Measurements from ENCODE around the gene PCDHGC3.

Gene PCDHGC3

GRCh38 chr5:141441571-141442170 lies 34.1 kb upstream of the PCDHGC3 start:
- Histone ChIP-seq H3K4me1 (ENCODE audit: insufficient read depth, low read length) (no peaks in the 10 kb centered on the region), H3K27me3 (ENCODE audit: insufficient read depth, low read length) (no peaks in the 10 kb centered on the region), H3K36me3 (ENCODE audit: insufficient read depth, low read length) (no peaks in the 10 kb centered on the region), H3K9ac (ENCODE audit: low read depth, low read length) (no peak overlapping the region; the same call in 1 of the 2 replicates), H3K9me3 (ENCODE audit: insufficient read depth, low read depth, low read length) (no peaks in the 10 kb centered on the region), H3K4me3 (ENCODE audit: low read length) (no peak overlapping the region), H3K27ac (ENCODE audit: low read depth, low read length) (no peak overlapping the region)
- 97% methylated on average over 50 of the region's 50 CpGs for WGBS

- H3K9me3 ChIP-seq (ENCODE audit: insufficient read depth, low read depth, low read length): no peaks in the 10 kb centered on the region
- H3K9ac ChIP-seq (ENCODE audit: low read depth, low read length): no peak overlapping the region
- no peaks in the 10 kb centered on the region for H3K36me3 ChIP-seq (ENCODE audit: insufficient read depth, low read length)
- H3K27me3 ChIP-seq (ENCODE audit: insufficient read depth, low read length): no peaks in the 10 kb centered on the region
- no peak overlapping the region for H3K27ac ChIP-seq (ENCODE audit: low read depth, low read length)
- no peak overlapping the region for H3K4me3 ChIP-seq (ENCODE audit: low read length)
- WGBS: 91% methylated on average over 3 of the region's 3 CpGs
- no peaks in the 10 kb centered on the region for H3K4me1 ChIP-seq (ENCODE audit: insufficient read depth, low read length)
Observed at GRCh38 chr5:141465351-141465750, 10.4 kb upstream of the PCDHGC3 start.

DNA sequence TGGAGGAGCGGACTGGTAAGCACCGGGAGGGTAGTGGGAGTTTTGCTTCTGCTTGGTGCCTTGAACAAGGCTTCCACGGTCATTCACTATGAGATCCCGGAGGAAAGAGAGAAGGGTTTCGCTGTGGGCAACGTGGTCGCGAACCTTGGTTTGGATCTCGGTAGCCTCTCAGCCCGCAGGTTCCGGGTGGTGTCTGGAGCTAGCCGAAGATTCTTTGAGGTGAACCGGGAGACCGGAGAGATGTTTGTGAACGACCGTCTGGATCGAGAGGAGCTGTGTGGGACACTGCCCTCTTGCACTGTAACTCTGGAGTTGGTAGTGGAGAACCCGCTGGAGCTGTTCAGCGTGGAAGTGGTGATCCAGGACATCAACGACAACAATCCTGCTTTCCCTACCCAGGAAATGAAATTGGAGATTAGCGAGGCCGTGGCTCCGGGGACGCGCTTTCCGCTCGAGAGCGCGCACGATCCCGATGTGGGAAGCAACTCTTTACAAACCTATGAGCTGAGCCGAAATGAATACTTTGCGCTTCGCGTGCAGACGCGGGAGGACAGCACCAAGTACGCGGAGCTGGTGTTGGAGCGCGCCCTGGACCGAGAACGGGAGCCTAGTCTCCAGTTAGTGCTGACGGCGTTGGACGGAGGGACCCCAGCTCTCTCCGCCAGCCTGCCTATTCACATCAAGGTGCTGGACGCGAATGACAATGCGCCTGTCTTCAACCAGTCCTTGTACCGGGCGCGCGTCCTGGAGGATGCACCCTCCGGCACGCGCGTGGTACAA lies 556 bp downstream of the PCDHGC3 start:
- Histone ChIP-seq H3K27ac (ENCODE audit: low read depth, low read length) (no peak overlapping the region), H3K4me3 (ENCODE audit: low read length) (peak overlapping the region; percentile 66), H3K4me1 (ENCODE audit: insufficient read depth, low read length) (peaks cover 8% of the 10 kb centered on the region; the same call in 1 of the 2 replicates), H3K9me3 (ENCODE audit: insufficient read depth, low read depth, low read length) (no peaks in the 10 kb centered on the region), H3K27me3 (ENCODE audit: insufficient read depth, low read length) (peaks cover 19% of the 10 kb centered on the region), H3K9ac (ENCODE audit: low read depth, low read length) (peak overlapping the region; percentile 32; the same call in 1 of the 2 replicates), H3K36me3 (ENCODE audit: insufficient read depth, low read length) (no peaks in the 10 kb centered on the region)
- WGBS: 10% methylated on average over 58 of the region's 58 CpGs

DNA sequence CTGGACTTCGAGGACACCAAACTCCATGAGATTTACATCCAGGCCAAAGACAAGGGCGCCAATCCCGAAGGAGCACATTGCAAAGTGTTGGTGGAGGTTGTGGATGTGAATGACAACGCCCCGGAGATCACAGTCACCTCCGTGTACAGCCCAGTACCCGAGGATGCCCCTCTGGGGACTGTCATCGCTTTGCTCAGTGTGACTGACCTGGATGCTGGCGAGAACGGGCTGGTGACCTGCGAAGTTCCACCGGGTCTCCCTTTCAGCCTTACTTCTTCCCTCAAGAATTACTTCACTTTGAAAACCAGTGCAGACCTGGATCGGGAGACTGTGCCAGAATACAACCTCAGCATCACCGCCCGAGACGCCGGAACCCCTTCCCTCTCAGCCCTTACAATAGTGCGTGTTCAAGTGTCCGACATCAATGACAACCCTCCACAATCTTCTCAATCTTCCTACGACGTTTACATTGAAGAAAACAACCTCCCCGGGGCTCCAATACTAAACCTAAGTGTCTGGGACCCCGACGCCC lies 1.3 kb downstream of the PCDHGC3 start:
- WGBS: 91% methylated on average over 24 of the region's 24 CpGs
- H3K4me3 ChIP-seq (ENCODE audit: low read length): peak overlapping the region; percentile 66
- H3K27me3 ChIP-seq (ENCODE audit: insufficient read depth, low read length): peaks cover 19% of the 10 kb centered on the region
- H3K27ac ChIP-seq (ENCODE audit: low read depth, low read length): no peak overlapping the region
- no peak overlapping the region for H3K9ac ChIP-seq (ENCODE audit: low read depth, low read length)
- peaks cover 8% of the 10 kb centered on the region; the same call in 1 of the 2 replicates for H3K4me1 ChIP-seq (ENCODE audit: insufficient read depth, low read length)
- no peaks in the 10 kb centered on the region for H3K9me3 ChIP-seq (ENCODE audit: insufficient read depth, low read depth, low read length)
- no peaks in the 10 kb centered on the region for H3K36me3 ChIP-seq (ENCODE audit: insufficient read depth, low read length)

- Histone ChIP-seq H3K4me1 (ENCODE audit: insufficient read depth, low read length) (peaks cover 8% of the 10 kb centered on the region; the same call in 1 of the 2 replicates), H3K36me3 (ENCODE audit: insufficient read depth, low read length) (no peaks in the 10 kb centered on the region), H3K27ac (ENCODE audit: low read depth, low read length) (no peak overlapping the region), H3K4me3 (ENCODE audit: low read length) (no peak overlapping the region; the same call in 1 of the 2 replicates), H3K9me3 (ENCODE audit: insufficient read depth, low read depth, low read length) (no peaks in the 10 kb centered on the region), H3K27me3 (ENCODE audit: insufficient read depth, low read length) (peaks cover 19% of the 10 kb centered on the region), H3K9ac (ENCODE audit: low read depth, low read length) (no peak overlapping the region)
- WGBS: 94% methylated on average over 13 of the region's 13 CpGs
Observed at GRCh38 chr5:141477815-141478214, 2.0 kb downstream of the PCDHGC3 start.

- Histone ChIP-seq H3K9ac (ENCODE audit: low read depth, low read length) (no peak overlapping the region), H3K9me3 (ENCODE audit: insufficient read depth, low read depth, low read length) (no peaks in the 10 kb centered on the region), H3K36me3 (ENCODE audit: insufficient read depth, low read length) (no peaks in the 10 kb centered on the region), H3K27me3 (ENCODE audit: insufficient read depth, low read length) (peaks cover 19% of the 10 kb centered on the region), H3K27ac (ENCODE audit: low read depth, low read length) (no peak overlapping the region), H3K4me1 (ENCODE audit: insufficient read depth, low read length) (peaks cover 12% of the 10 kb centered on the region), H3K4me3 (ENCODE audit: low read length) (no peak overlapping the region; the same call in 1 of the 2 replicates)
- 93% methylated on average over 20 of the region's 20 CpGs for WGBS
Observed at GRCh38 chr5:141478321-141478945, 2.7 kb downstream of the PCDHGC3 start.

GRCh38 chr5:141479776-141480175 lies 4.0 kb downstream of the PCDHGC3 start:
- peaks cover 19% of the 10 kb centered on the region for H3K27me3 ChIP-seq (ENCODE audit: insufficient read depth, low read length)

GRCh38 chr5:141483902-141484301 lies 8.1 kb downstream of the PCDHGC3 start:
- H3K27me3 ChIP-seq (ENCODE audit: insufficient read depth, low read length): peaks cover 19% of the 10 kb centered on the region
- H3K9ac ChIP-seq (ENCODE audit: low read depth, low read length): peak overlapping the region; percentile 21; the same call in 1 of the 2 replicates
- 6% methylated on average over 3 of the region's 3 CpGs for WGBS
- H3K27ac ChIP-seq (ENCODE audit: low read depth, low read length): peak overlapping the region; percentile 3; the same call in 1 of the 2 replicates
- peak overlapping the region; percentile 78 for H3K4me3 ChIP-seq (ENCODE audit: low read length)
- no peaks in the 10 kb centered on the region for H3K9me3 ChIP-seq (ENCODE audit: insufficient read depth, low read depth, low read length)
- H3K36me3 ChIP-seq (ENCODE audit: insufficient read depth, low read length): no peaks in the 10 kb centered on the region; the same call in 1 of the 2 replicates
- peaks cover 14% of the 10 kb centered on the region for H3K4me1 ChIP-seq (ENCODE audit: insufficient read depth, low read length)

More at GRCh38 chr5:141479776-141480175, 4.0 kb downstream of the PCDHGC3 start:
- H3K4me1 ChIP-seq (ENCODE audit: insufficient read depth, low read length): peaks cover 22% of the 10 kb centered on the region
- no peak overlapping the region for H3K4me3 ChIP-seq (ENCODE audit: low read length)
- no peak overlapping the region for H3K27ac ChIP-seq (ENCODE audit: low read depth, low read length)
- no peaks in the 10 kb centered on the region for H3K36me3 ChIP-seq (ENCODE audit: insufficient read depth, low read length)
- H3K9ac ChIP-seq (ENCODE audit: low read depth, low read length): no peak overlapping the region
- H3K9me3 ChIP-seq (ENCODE audit: insufficient read depth, low read depth, low read length): no peaks in the 10 kb centered on the region

DNA sequence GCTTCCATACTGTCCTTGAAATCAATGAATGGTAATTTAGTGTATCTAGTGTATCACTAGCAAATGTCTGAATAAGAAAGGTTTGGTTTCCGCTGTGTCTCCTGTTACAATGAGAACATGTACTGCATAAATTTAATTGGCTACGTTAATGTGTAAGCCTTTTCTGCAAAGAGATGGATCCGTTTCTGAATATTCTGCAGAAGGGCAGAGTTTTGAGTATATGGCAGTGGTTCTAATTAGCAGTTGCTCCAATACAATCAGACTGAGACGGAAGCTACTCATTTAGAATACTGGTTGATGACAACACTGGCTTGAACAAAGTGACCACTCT lies 8.5 kb downstream of the PCDHGC3 start:
- Histone ChIP-seq H3K4me1 (ENCODE audit: insufficient read depth, low read length) (peaks cover 14% of the 10 kb centered on the region), H3K4me3 (ENCODE audit: low read length) (peak overlapping the region; percentile 78), H3K9ac (ENCODE audit: low read depth, low read length) (peak overlapping the region; percentile 21), H3K27me3 (ENCODE audit: insufficient read depth, low read length) (peaks cover 19% of the 10 kb centered on the region), H3K36me3 (ENCODE audit: insufficient read depth, low read length) (no peaks in the 10 kb centered on the region; the same call in 1 of the 2 replicates), H3K27ac (ENCODE audit: low read depth, low read length) (peak overlapping the region; percentile 3; the same call in 1 of the 2 replicates), H3K9me3 (ENCODE audit: insufficient read depth, low read depth, low read length) (no peaks in the 10 kb centered on the region)
- 7% methylated on average over 4 of the region's 4 CpGs for WGBS

- peaks cover 2% of the 10 kb centered on the region; the same call in 1 of the 2 replicates for H3K36me3 ChIP-seq (ENCODE audit: insufficient read depth, low read length)
- peak within 1 kb of the TSS; percentile 78 for H3K4me3 ChIP-seq (ENCODE audit: low read length)
- peaks cover 14% of the 10 kb centered on the region for H3K4me1 ChIP-seq (ENCODE audit: insufficient read depth, low read length)
- H3K9ac ChIP-seq (ENCODE audit: low read depth, low read length): peak within 1 kb of the TSS; percentile 62
- 4% methylated on average over 37 of the region's 39 CpGs for WGBS
- peaks cover 19% of the 10 kb centered on the region for H3K27me3 ChIP-seq (ENCODE audit: insufficient read depth, low read length)
- peak within 1 kb of the TSS; percentile 3; the same call in 1 of the 2 replicates for H3K27ac ChIP-seq (ENCODE audit: low read depth, low read length)
- H3K9me3 ChIP-seq (ENCODE audit: insufficient read depth, low read depth, low read length): no peaks in the 10 kb centered on the region
Observed at GRCh38 chr5:141484641-141485311, 9.0 kb downstream of the PCDHGC3 start, which contains the start of gene PCDHGC4. TSS of gene PCDHGC4 (plus strand) at chr5:141485030. CDS start at chr5:141485174, 144 bp downstream.
